Uterus (tissue), 2 donors: ENCODE data around the gene CABP5.

Experiments used
- POLR2A ChIP-seq, 2 donors: fragments of 450-650 bp; IDR thresholded peaks; one replicate each; pipeline ENCODE4 v1.6.1; 2016; ENCODE audit warnings: antibody characterized with exemption in 2 of 2, mild to moderate bottlenecking in 1 of 2, moderate library complexity in 1 of 2
- TF ChIP-seq, protein P1 (sequence below), 4 experiments: fragments of 200-600 bp in 2 of 4; fragments of 450-650 bp in 2 of 4; sonication (generic) in 2 of 4; IDR thresholded peaks; one replicate each; pipeline ENCODE4 v1.5.1; 2016 to 2019; ENCODE audit warnings: antibody characterized with exemption in 4 of 4, mild to moderate bottlenecking in 2 of 4, moderate library complexity in 1 of 4

GRCh38 chr19:47991191-47991808, 52.6 kb downstream of the CABP5 start:
- TF ChIP-seq, protein P1, sequence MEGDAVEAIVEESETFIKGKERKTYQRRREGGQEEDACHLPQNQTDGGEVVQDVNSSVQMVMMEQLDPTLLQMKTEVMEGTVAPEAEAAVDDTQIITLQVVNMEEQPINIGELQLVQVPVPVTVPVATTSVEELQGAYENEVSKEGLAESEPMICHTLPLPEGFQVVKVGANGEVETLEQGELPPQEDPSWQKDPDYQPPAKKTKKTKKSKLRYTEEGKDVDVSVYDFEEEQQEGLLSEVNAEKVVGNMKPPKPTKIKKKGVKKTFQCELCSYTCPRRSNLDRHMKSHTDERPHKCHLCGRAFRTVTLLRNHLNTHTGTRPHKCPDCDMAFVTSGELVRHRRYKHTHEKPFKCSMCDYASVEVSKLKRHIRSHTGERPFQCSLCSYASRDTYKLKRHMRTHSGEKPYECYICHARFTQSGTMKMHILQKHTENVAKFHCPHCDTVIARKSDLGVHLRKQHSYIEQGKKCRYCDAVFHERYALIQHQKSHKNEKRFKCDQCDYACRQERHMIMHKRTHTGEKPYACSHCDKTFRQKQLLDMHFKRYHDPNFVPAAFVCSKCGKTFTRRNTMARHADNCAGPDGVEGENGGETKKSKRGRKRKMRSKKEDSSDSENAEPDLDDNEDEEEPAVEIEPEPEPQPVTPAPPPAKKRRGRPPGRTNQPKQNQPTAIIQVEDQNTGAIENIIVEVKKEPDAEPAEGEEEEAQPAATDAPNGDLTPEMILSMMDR (IDR thresholded peaks at IDR 0.05), result no peak
- TF ChIP-seq POLR2A (IDR thresholded peaks at IDR 0.05), result no peak
